ENCODE measurements around the gene GPR85. TPM values are rescaled to one million over a fixed set of nuclear protein-coding genes. Genes with fewer than 3 reads are reported as not detected.
"Not testable (repeated sequence)": the region's sequence is repeated elsewhere in the genome, so short reads cannot be mapped to it uniquely, and the experiment has no call there.

Gene GPR85
- polyA plus RNA-seq, 6 donors from 2014 or later, result not detected

DNA sequence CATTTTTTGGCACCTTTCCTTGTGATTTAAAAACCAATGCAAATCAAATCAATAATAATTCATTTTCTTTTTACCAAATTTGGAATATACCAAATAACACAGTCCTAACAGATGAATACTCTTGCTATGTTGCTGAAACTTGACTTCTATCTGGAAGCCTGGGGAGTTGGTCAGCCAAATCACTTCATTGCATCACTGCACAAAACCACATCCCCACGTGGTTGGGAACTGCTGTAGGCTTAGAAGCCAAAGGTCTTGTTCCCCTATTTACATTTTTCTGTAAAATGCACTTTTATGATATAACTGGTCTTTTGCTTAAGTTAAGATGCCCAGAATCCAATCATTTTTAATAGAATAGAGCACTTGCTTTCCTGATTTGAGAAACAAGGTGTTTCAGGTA lies 15.2 kb downstream of the GPR85 start:
- DNase-seq, result no peak
- H3K4me1 Mint-ChIP-seq, result peaks cover 0 to 7% (median 0%) of the 10 kb centered on the region in 3 donors
- peaks cover 8 to 10% (median 9%) of the 10 kb centered on the region in 3 donors for H3K27me3 Mint-ChIP-seq
- peak in 1 of 2 donors; percentile 52 for ATAC-seq (ENCODE audit: low read depth in 2 of 2)
- no peak overlapping the region for H3K27ac Mint-ChIP-seq
- no peaks in the 10 kb centered on the region for H3K36me3 Mint-ChIP-seq
- no peak overlapping the region for H3K4me3 Mint-ChIP-seq
- no peaks in the 10 kb centered on the region for H3K9me3 Mint-ChIP-seq

DNA sequence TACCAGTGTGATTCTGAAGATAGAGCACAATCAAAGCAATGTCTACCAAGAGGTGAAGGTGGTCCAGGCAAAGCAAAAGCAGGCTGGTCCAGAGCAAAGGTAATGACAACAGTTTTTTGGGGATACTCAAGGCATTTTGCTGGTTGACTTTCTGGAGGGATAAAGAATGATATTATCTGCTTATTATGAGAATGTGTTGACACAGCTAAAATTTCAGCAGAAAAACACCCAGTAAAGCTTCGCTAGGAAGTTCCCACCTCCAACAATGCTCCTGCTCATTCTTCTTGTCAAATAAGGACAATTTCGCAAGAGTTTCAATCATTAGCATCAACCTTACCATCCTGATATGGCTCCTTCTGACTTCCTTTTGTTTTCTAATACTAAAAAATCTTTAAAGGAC lies 24.1 kb downstream of the GPR85 start:
- H3K27ac Mint-ChIP-seq, result no peak overlapping the region
- H3K27me3 Mint-ChIP-seq, result peaks cover 12 to 24% (median 17%) of the 10 kb centered on the region in 3 donors
- no peaks in the 10 kb centered on the region for H3K36me3 Mint-ChIP-seq
- no peaks in the 10 kb centered on the region for H3K9me3 Mint-ChIP-seq
- DNase-seq, result no peak
- no peak overlapping the region for H3K4me3 Mint-ChIP-seq
- no peaks in the 10 kb centered on the region for H3K4me1 Mint-ChIP-seq
- ATAC-seq (ENCODE audit: low read depth in 2 of 2), result no peak

DNA sequence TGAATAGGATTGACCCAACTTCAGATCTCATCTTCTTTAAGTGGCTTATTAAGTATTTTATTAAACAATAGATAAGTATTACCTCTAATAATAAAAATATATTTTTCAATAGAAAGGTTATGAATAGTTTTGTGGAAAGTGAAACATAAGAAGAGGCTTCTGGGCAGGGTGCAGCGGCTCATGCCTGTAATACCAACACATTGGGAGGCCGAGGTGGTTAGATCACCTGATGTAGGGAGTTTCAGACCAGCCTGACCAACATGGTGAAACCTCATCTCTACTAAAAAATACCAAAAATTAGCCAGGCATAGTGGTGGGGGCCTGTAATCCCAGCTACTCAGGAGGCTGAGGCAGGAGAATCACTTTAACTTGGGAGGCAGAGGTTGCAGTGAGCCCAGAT lies 26.5 kb downstream of the GPR85 start:
- peaks cover 0 to 5% (median 0%) of the 10 kb centered on the region in 7 donors for H3K9me3 Mint-ChIP-seq
- H3K4me3 Mint-ChIP-seq, result no peak overlapping the region
- no peak overlapping the region for H3K27ac Mint-ChIP-seq
- no peaks in the 10 kb centered on the region for H3K36me3 Mint-ChIP-seq
- no peaks in the 10 kb centered on the region for H3K4me1 Mint-ChIP-seq
- H3K27me3 Mint-ChIP-seq, result peaks cover 21 to 26% (median 23%) of the 10 kb centered on the region in 3 donors
- ATAC-seq (ENCODE audit: low read depth in 2 of 2) (no peak), DNase-seq (no peak)

DNA sequence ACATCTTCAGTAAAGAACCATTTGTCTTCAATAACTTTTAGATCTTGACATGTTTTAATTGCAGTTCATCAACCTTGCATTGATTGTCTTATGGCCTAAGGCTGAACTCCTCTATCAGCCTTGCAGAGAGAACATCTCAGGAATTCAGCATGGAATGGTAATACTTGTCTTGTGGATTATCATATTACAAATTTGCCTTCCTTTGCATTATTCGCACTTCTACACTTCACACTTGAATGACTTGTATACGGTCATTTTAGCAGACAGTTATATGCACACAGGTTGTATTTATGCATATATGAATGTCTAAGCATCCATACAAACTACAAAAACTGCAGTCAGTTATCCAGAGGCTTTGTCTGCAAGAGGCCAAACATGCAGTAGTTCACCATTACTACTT lies 31.7 kb downstream of the GPR85 start:
- DNase-seq, result no peak
- ATAC-seq (ENCODE audit: low read depth in 2 of 2), result no peak
- Mint-ChIP-seq H3K36me3 (no peaks in the 10 kb centered on the region), H3K4me3 (no peak overlapping the region), H3K27me3 (peaks cover 32 to 39% (median 36%) of the 10 kb centered on the region in 3 donors), H3K4me1 (no peaks in the 10 kb centered on the region), H3K9me3 (peaks cover 0 to 15% (median 7%) of the 10 kb centered on the region in 7 donors), H3K27ac (no peak overlapping the region)

DNA sequence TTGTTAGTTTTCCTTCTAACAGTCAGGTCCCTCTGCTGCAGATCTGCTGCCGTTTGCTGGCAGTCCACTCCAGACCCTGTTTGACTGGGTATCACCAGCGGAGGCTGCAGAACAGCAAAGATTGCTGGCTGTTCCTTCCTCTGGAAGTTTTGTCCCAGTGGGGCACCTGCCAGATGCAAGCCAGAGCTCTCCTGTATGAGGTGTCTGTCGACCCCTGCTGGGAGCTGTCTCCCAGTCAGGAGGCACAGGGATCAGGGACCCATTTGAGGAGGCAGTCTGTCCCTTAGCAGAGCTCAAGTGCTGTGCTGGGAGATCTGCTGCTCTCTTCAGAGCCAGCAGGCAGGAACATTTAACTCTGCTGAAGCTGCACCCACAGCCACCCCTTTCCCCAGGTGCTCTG lies 32.4 kb downstream of the GPR85 start:
- not testable (repeated sequence) for H3K4me1 Mint-ChIP-seq; H3K4me3 Mint-ChIP-seq; H3K36me3 Mint-ChIP-seq; DNase-seq; ATAC-seq (ENCODE audit: low read depth in 2 of 2)
- Mint-ChIP-seq H3K27ac (peak overlapping the region in 1 of 6 donors; percentile 18), H3K27me3 (peaks cover 32 to 44% (median 40%) of the 10 kb centered on the region in 3 donors), H3K9me3 (peaks cover 3 to 19% (median 7%) of the 10 kb centered on the region in 7 donors)

DNA sequence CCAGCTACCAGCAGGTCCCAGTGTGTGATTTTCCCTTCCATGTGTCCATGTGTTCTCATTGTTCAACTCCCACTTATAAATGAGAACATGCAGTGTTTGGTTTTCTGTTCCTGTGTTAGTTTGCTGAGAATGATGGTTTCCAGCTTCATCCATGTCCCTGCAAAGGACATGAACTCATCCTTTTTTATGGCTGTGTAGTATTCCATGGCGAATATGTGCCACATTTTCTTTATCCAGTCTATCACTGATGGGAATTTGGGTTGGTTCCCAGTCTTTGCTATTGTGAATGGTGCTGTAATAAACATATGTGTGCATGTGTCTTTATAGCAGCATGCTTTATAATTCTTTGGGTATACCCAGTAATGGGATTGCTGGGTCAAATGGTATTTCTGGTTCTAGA lies 37.4 kb downstream of the GPR85 start:
- H3K27me3 Mint-ChIP-seq, result peaks cover 12 to 39% (median 29%) of the 10 kb centered on the region in 3 donors
- H3K4me1 Mint-ChIP-seq, H3K27ac Mint-ChIP-seq: not testable (repeated sequence)

DNA sequence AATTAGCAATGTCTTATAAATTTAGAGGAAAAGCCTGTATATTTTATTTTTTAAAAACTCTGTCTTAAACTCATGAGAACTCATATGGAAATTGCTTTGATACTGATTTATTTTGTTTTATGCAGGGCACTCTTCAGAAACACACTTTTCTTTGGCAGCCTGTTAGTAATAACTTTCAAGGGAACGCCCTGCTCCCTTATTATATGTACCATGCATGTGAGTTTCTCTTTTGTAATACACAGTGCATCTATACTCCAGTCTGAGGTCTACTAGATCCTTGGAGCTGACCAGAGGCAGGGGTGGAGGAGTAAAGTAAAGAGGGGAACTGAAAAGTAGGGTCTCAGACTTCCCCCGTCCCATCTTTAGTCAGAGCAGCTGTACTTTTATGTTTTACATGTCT lies 40.2 kb downstream of the GPR85 start:
- H3K27me3 Mint-ChIP-seq, result peaks cover 22 to 37% (median 23%) of the 10 kb centered on the region in 3 donors
- peaks cover 0 to 13% (median 7%) of the 10 kb centered on the region in 7 donors for H3K9me3 Mint-ChIP-seq
- H3K4me1 Mint-ChIP-seq, result no peaks in the 10 kb centered on the region
- no peaks in the 10 kb centered on the region for H3K36me3 Mint-ChIP-seq
- H3K4me3 Mint-ChIP-seq, result no peak overlapping the region
- DNase-seq, result no peak
- no peak for ATAC-seq (ENCODE audit: low read depth in 2 of 2)
- H3K27ac Mint-ChIP-seq, result no peak overlapping the region

More for the DNA sequence above, 37.4 kb downstream of the GPR85 start:
- DNase-seq; H3K4me3 Mint-ChIP-seq; H3K36me3 Mint-ChIP-seq; ATAC-seq (ENCODE audit: low read depth in 2 of 2): not testable (repeated sequence)
- peaks cover 3 to 17% (median 7%) of the 10 kb centered on the region in 7 donors for H3K9me3 Mint-ChIP-seq

DNA sequence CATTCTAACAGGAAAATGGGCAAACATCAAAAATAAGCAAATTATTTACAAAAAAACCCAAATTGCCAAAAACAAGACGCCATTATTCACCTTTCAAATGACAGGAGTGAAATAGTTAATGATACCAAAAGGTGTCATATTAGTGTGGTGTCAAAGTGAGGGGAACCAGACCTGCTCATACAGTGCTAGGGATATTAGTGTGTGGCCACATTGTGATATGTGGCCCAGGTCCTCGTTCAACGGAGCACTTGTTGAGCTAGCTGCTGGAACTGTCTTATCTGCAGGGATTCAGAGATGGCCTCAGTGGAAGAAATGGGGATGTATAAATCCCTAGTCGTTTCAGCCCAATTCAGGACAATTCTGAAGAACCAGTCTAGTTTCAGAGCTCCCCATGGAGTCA lies 41.2 kb downstream of the GPR85 start:
- H3K4me3 Mint-ChIP-seq, result no peak overlapping the region
- peaks cover 25 to 32% (median 27%) of the 10 kb centered on the region in 3 donors for H3K27me3 Mint-ChIP-seq

DNA sequence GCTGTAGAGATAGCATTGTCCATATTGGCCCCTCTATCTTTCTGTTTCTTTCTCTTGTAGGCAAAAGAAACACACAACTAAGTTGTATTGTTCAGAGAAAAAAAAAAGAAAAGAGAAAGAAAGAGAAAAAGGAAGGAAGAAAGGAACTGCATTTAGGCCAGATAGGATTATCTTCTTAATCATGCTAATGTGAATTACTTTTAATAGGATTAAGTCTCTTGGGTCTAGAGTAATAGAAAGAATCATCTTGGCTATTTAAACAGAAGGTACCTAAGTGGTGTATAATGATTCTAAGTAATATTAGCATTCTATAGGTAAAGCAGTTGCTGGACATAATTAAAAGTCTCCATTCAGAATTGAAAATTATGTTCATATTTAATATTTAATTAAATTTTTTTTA lies 42.2 kb downstream of the GPR85 start:
- no peak overlapping the region for H3K4me3 Mint-ChIP-seq
- no peak overlapping the region for H3K27ac Mint-ChIP-seq
- peaks cover 0 to 3% (median under 1%) of the 10 kb centered on the region in 7 donors for H3K9me3 Mint-ChIP-seq
- no peak for DNase-seq
- no peaks in the 10 kb centered on the region for H3K36me3 Mint-ChIP-seq
- H3K27me3 Mint-ChIP-seq, result peaks cover 23 to 32% (median 23%) of the 10 kb centered on the region in 3 donors
- no peaks in the 10 kb centered on the region for H3K4me1 Mint-ChIP-seq
- no peak for ATAC-seq (ENCODE audit: low read depth in 2 of 2)

More for the DNA sequence above, 41.2 kb downstream of the GPR85 start:
- DNase-seq (no peak), ATAC-seq (ENCODE audit: low read depth in 2 of 2) (no peak)
- H3K9me3 Mint-ChIP-seq, result peaks cover 0 to 7% (median 4%) of the 10 kb centered on the region in 7 donors
- H3K27ac Mint-ChIP-seq, result no peak overlapping the region
- H3K36me3 Mint-ChIP-seq, result no peaks in the 10 kb centered on the region
- no peaks in the 10 kb centered on the region for H3K4me1 Mint-ChIP-seq

DNA sequence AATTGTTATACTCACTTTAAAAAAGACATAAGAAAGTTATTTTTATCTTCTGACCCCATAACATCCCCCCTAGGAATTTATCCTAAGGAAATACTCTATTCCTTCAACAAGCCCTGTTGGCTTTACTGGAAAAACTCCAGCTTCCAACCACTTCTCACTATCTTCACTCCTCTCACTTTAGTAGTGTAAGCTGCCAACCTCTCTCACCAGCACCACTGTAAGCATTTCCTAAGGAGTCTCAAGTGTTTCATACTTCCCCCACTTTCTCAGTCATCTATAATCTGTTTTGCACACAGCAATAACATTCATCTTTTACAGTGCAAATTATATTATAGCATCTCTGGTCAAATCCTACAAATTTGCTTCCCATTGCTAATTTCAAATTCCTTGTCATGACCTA lies 45.8 kb downstream of the GPR85 start:
- peaks cover 0 to 4% (median 0%) of the 10 kb centered on the region in 7 donors for H3K9me3 Mint-ChIP-seq
- DNase-seq (no peak), ATAC-seq (ENCODE audit: low read depth in 2 of 2) (no peak)
- H3K4me1 Mint-ChIP-seq, result no peaks in the 10 kb centered on the region
- H3K36me3 Mint-ChIP-seq, result no peaks in the 10 kb centered on the region
- peaks cover 19 to 38% (median 24%) of the 10 kb centered on the region in 3 donors for H3K27me3 Mint-ChIP-seq
- H3K4me3 Mint-ChIP-seq, result no peak overlapping the region
- H3K27ac Mint-ChIP-seq, result no peak overlapping the region

DNA sequence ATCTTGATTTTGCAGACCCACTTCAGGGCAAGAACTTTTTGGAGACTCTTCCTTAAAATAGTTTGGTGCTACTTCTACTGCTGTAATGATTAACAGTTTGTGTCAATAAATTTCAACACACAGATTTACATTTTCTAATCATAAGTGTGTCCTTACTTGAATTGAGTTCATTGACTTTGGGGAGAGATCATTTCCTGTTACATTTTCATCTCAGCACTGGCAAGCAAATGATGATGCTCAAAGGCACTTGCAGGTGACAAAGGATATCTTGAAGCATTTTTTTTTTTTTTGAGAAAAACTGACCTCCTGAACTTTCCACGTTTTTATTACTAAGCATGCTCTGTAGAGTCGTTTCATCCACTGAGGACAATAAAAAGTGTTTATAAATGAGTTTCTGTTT lies 52.7 kb downstream of the GPR85 start:
- DNase-seq, result no peak
- peaks cover 19 to 32% (median 22%) of the 10 kb centered on the region in 3 donors for H3K27me3 Mint-ChIP-seq
- no peaks in the 10 kb centered on the region for H3K36me3 Mint-ChIP-seq
- ATAC-seq (ENCODE audit: low read depth in 2 of 2), result no peak
- no peak overlapping the region for H3K4me3 Mint-ChIP-seq
- no peaks in the 10 kb centered on the region for H3K4me1 Mint-ChIP-seq
- H3K9me3 Mint-ChIP-seq, result peaks cover 0 to 2% (median 0%) of the 10 kb centered on the region in 7 donors
- no peak overlapping the region for H3K27ac Mint-ChIP-seq

Other genes with a start within 250 kb of the GPR85 start
- 10 to 100 TPM; 32.9 to 79.7 (median 53.6) TPM for gene SMIM30, start 31.7 kb upstream of the GPR85 start, polyA plus RNA-seq (ENCODE audit: low read depth in 6 of 6)

Measured in naive B cell (primary cell).